HCT116 (cell line): ENCODE data around the gene DERA. TPM values are rescaled to one million over a fixed set of nuclear protein-coding genes. Genes with fewer than 3 reads are reported as not detected.

Experiments used
- ATAC-seq: fragments of 200-7000 bp; cut with Tn5 transposase; 2 replicates; pipeline ENCODE4 v1.9.1; 2020; ENCODE audit warnings: mild to moderate bottlenecking, moderate library complexity
- BruUV-seq: library from RNA; stranded (reverse); fragments of 400-500 nt; replicated peaks from 2 replicates; lab custom pipeline; 2021; lab: Mats Ljungman, UMichigan
- CTCF ChIA-PET: fragments of 300-600 bp; sonication (Branson Sonifier 250); formaldehyde crosslinking; loops from one replicate; lab custom pipeline; 2021; ENCODE audit warnings: antibody characterized with exemption; lab: Charles Lee
- POLR2A ChIA-PET: fragments of 300-600, 350-600 bp; sonication (Branson Sonifier 250); formaldehyde crosslinking; loops from one replicate; lab custom pipeline; 2021; ENCODE audit warnings: antibody characterized with exemption; lab: Charles Lee
- RAD21 ChIA-PET, 2 experiments: fragments of 300-600 bp; sonication (Branson Sonifier 250); formaldehyde crosslinking; loops; one replicate each; lab custom pipeline; 2023; ENCODE audit warnings: low total read pairs in 2 of 2; ENCODE audit not compliant: uncharacterized antibody in 2 of 2, unreplicated experiment in 2 of 2, low non-redundant PET in 1 of 2; lab: Charles Lee
- DNase-seq: peaks from one replicate; pipeline ENCODE4 v3.0.0-alpha.2; 2010; ENCODE audit warnings: low read depth, low spot score
- H2AFZ ChIP-seq: fragments of 200-600 bp; shearing (Covaris generic), sonication (generic); 2 replicates; pipeline ENCODE4 v1.6.1; 2017; ENCODE audit warnings: low read depth, mixed run types, mixed read lengths, antibody characterized with exemption, low read length; ENCODE audit not compliant: poor library complexity, severe bottlenecking
- H3K27ac ChIP-seq: 2 replicates; pipeline ENCODE4 v1.5.1; 2012; ENCODE audit warnings: low read depth, low read length
- H3K27me3 ChIP-seq: fragments of 200-600 bp; sonication (generic); 2 replicates; pipeline ENCODE4 v1.6.1; 2016; ENCODE audit warnings: mixed run types, low read length, mixed read lengths; ENCODE audit not compliant: insufficient read depth
- H3K36me3 ChIP-seq, 2 experiments: fragments of 200-500 bp in 1 of 2; fragments of 200-600 bp in 1 of 2; sonication (Bioruptor generic) in 1 of 2; sonication (generic) in 1 of 2; 2 replicates each; pipeline versions ENCODE4 v1.5.1 to v1.6.1; 2014 to 2016; ENCODE audit warnings: low read length in 2 of 2, inconsistent platforms in 1 of 2, mixed read lengths in 1 of 2, mixed run types in 1 of 2; ENCODE audit not compliant: insufficient read depth in 2 of 2, control insufficient read depth in 1 of 2
- H3K4me1 ChIP-seq, 2 experiments: fragments of 200-600 bp in 1 of 2; sonication (generic) in 1 of 2; 2 replicates each; pipeline versions ENCODE4 v1.5.1 to v1.6.1; 2012 to 2017; ENCODE audit warnings: low read length in 2 of 2, inconsistent platforms in 1 of 2, mild to moderate bottlenecking in 1 of 2, mixed read lengths in 1 of 2, mixed run types in 1 of 2, moderate library complexity in 1 of 2; ENCODE audit not compliant: insufficient read depth in 2 of 2, control insufficient read depth in 1 of 2
- H3K4me2 ChIP-seq: fragments of 200-600 bp; sonication (generic); 2 replicates; pipeline ENCODE4 v1.6.1; 2017; ENCODE audit warnings: mixed run types, low read length, mixed read lengths
- H3K4me3 ChIP-seq, 2 experiments: fragments of 200-600 bp in 1 of 2; sonication (generic) in 1 of 2; replicated peaks in 1 of 2; 2 replicates each; pipeline ENCODE4 v1.5.1; 2011 to 2016; ENCODE audit warnings: low read length in 2 of 2, control low read depth in 1 of 2, low read depth in 1 of 2, mild to moderate bottlenecking in 1 of 2, mixed read lengths in 1 of 2, mixed run types in 1 of 2
- H3K79me2 ChIP-seq: fragments of 200-600 bp; sonication (generic); 2 replicates; pipeline ENCODE4 v1.6.1; 2017; ENCODE audit warnings: mild to moderate bottlenecking, mixed run types, low read length, moderate library complexity, mixed read lengths; ENCODE audit not compliant: insufficient read depth
- H3K9ac ChIP-seq: fragments of 200-600 bp; sonication (generic); 2 replicates; pipeline ENCODE4 v1.6.1; 2016; ENCODE audit warnings: low read length, mixed read lengths
- H3K9me2 ChIP-seq: fragments of 200-600 bp; sonication (generic), shearing (Covaris generic); 2 replicates; pipeline ENCODE4 v1.6.1; 2017; ENCODE audit warnings: mixed run types, mild to moderate bottlenecking, moderate library complexity; ENCODE audit not compliant: insufficient read depth
- H3K9me3 ChIP-seq, 2 experiments: fragments of 200-500 bp in 1 of 2; fragments of 200-600 bp in 1 of 2; sonication (Bioruptor generic) in 1 of 2; sonication (generic) in 1 of 2; 2 replicates each; pipeline ENCODE4 v1.6.1; 2014 to 2017; ENCODE audit warnings: low read length in 2 of 2, mixed read lengths in 2 of 2, inconsistent platforms in 1 of 2, low read depth in 1 of 2, mild to moderate bottlenecking in 1 of 2, mixed run types in 1 of 2, moderate library complexity in 1 of 2; ENCODE audit not compliant: control insufficient read depth in 1 of 2, insufficient read depth in 1 of 2
- H4K20me1 ChIP-seq: fragments of 200-600 bp; sonication (generic), shearing (Covaris generic); 2 replicates; pipeline ENCODE4 v1.6.1; 2017; ENCODE audit warnings: mixed run types, mild to moderate bottlenecking, moderate library complexity; ENCODE audit not compliant: insufficient read depth
- EGR1 ChIP-seq: IDR thresholded peaks from 2 replicates; pipeline ENCODE4 v1.6.1; 2012; ENCODE audit warnings: low read depth
- ELF1 ChIP-seq: IDR thresholded peaks from 2 replicates; pipeline ENCODE4 v1.6.1; 2012; ENCODE audit warnings: low read depth, borderline replicate concordance
- EZH2 ChIP-seq: fragments of 200-600 bp; sonication (generic); IDR thresholded peaks from 2 replicates; pipeline ENCODE4 v1.6.1; 2017; ENCODE audit warnings: antibody characterized with exemption, mixed run types
- JUND ChIP-seq: IDR thresholded peaks from 2 replicates; pipeline ENCODE4 v1.6.1; 2012
- POLR2AphosphoS5 ChIP-seq: IDR thresholded peaks from 2 replicates; pipeline ENCODE4 v1.6.1; 2011; ENCODE audit warnings: mild to moderate bottlenecking, low read depth, low read length, moderate library complexity
- RAD21 ChIP-seq: IDR thresholded peaks from 2 replicates; pipeline ENCODE4 v1.6.1; 2012; ENCODE audit warnings: low read depth, mild to moderate bottlenecking
- SIN3A ChIP-seq: IDR thresholded peaks from 2 replicates; pipeline ENCODE4 v1.6.1; 2012; ENCODE audit warnings: low read depth
- SP1 ChIP-seq: IDR thresholded peaks from 2 replicates; pipeline ENCODE4 v1.6.1; 2012; ENCODE audit warnings: low read depth
- SRF ChIP-seq: IDR thresholded peaks from 2 replicates; pipeline ENCODE4 v1.6.1; 2012; ENCODE audit warnings: low read depth
- TCF7L2 ChIP-seq: IDR thresholded peaks from 2 replicates; pipeline ENCODE4 v1.7.0; 2011; ENCODE audit warnings: borderline replicate concordance, inconsistent platforms; ENCODE audit not compliant: insufficient read depth, insufficient read length; ENCODE audit errors: extremely low read depth
- YY1 ChIP-seq: IDR thresholded peaks from 2 replicates; pipeline ENCODE4 v1.6.1; 2011; ENCODE audit warnings: low read length, low read depth, moderate library complexity, mild to moderate bottlenecking; ENCODE audit not compliant: insufficient replicate concordance; ENCODE audit errors: extremely low read depth
- ZFX ChIP-seq: fragments of 450-650 bp; IDR thresholded peaks from 2 replicates; pipeline ENCODE4 v1.6.1; 2017
- ZNF274 ChIP-seq: fragments of 200-500 bp; sonication (Bioruptor generic); IDR thresholded peaks from 2 replicates; pipeline ENCODE4 v1.6.1; 2014; ENCODE audit warnings: mild to moderate bottlenecking, low read depth, low read length, inconsistent platforms
- intact Hi-C: fragments of 100-400 bp; cut with micrococcal nuclease; formaldehyde crosslinking; loops from 2 replicates; pipeline ENCODE4 v1.10.0; 2022
- total RNA-seq: library from RNA; stranded (reverse); gene quantifications from one replicate; pipeline ENCODE4 v1.2.1, GENCODE V29; 2021; ENCODE audit not compliant: unreplicated experiment
- TF ChIP-seq, protein P1 (sequence below): IDR thresholded peaks from 2 replicates; pipeline ENCODE4 v1.6.1; 2012; ENCODE audit warnings: low read depth
- TF ChIP-seq, protein P2 (sequence below): IDR thresholded peaks from 2 replicates; pipeline ENCODE4 v1.6.1; 2012
- TF ChIP-seq, protein P3 (sequence below): IDR thresholded peaks from 2 replicates; pipeline ENCODE4 v1.6.1; 2012

DERA gene
- total RNA-seq, 1 experiment from 2014 or later, result 32.6 TPM

DNA sequence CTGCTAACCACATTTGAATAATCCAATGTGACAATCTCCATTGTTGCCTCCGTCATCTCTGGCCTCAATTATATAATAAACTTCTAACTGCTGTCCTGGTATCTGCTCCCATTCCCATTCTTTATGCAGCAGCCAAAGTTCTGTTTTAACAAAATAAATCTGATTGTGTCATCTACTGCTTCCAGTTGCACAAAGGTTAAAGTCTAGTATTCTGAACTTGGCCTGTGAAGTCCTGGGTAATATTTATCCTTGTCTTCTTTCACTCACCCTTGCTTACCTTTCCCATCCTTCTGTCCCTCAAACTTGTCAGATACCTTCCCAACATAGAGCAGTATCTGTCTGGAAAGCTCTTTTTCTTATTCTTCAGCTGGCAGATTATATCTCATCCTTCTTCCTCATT is 48.3 kb upstream of the DERA start:
- TF ChIP-seq RAD21, result no peak
- no peak for ATAC-seq
- POLR2A ChIA-PET, result no interaction called here

DNA sequence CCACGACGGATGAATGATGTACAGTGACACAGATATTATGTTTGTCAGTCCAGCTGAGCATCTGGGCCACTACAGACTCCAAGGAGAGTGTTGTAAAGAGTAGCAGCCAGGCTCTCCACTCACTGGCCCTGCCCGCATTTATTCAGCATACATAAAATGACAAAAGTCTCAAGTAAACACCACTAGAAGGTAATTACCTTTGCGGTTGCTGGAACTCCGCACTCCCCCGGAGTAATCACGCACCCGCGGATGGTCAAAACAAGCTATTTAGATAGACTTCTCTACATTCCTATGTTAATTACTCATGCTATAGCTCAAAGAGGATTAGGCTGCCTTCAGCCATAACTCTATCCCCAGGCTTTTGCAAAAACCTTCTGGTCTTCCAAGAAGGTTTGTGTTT is 47.8 kb upstream of the DERA start:
- Histone ChIP-seq H4K20me1 (no peaks in the 10 kb centered on the region), H3K27ac (no peak overlapping the region), H3K79me2 (no peaks in the 10 kb centered on the region), H3K9me3 (no peaks in the 10 kb centered on the region), H3K9ac (no peak overlapping the region), H3K4me2 (no peak overlapping the region), H3K36me3 (no peaks in the 10 kb centered on the region), H3K4me1 (no peaks in the 10 kb centered on the region), H3K27me3 (no peaks in the 10 kb centered on the region), H2AFZ (no peak overlapping the region), H3K9me2 (no peaks in the 10 kb centered on the region), H3K4me3 (no peak overlapping the region)
- RAD21 ChIA-PET, result no interaction called here
- POLR2A ChIA-PET, result no interaction called here
- TF ChIP-seq ZNF274 (no peak), TCF7L2 (no peak), JUND (no peak), SP1 (no peak), EGR1 (no peak), EZH2 (no peak), SRF (no peak), YY1 (no peak), ELF1 (no peak), POLR2AphosphoS5 (no peak), RAD21 (no peak), SIN3A (no peak), ZFX (no peak)
- TF ChIP-seq, protein P1, sequence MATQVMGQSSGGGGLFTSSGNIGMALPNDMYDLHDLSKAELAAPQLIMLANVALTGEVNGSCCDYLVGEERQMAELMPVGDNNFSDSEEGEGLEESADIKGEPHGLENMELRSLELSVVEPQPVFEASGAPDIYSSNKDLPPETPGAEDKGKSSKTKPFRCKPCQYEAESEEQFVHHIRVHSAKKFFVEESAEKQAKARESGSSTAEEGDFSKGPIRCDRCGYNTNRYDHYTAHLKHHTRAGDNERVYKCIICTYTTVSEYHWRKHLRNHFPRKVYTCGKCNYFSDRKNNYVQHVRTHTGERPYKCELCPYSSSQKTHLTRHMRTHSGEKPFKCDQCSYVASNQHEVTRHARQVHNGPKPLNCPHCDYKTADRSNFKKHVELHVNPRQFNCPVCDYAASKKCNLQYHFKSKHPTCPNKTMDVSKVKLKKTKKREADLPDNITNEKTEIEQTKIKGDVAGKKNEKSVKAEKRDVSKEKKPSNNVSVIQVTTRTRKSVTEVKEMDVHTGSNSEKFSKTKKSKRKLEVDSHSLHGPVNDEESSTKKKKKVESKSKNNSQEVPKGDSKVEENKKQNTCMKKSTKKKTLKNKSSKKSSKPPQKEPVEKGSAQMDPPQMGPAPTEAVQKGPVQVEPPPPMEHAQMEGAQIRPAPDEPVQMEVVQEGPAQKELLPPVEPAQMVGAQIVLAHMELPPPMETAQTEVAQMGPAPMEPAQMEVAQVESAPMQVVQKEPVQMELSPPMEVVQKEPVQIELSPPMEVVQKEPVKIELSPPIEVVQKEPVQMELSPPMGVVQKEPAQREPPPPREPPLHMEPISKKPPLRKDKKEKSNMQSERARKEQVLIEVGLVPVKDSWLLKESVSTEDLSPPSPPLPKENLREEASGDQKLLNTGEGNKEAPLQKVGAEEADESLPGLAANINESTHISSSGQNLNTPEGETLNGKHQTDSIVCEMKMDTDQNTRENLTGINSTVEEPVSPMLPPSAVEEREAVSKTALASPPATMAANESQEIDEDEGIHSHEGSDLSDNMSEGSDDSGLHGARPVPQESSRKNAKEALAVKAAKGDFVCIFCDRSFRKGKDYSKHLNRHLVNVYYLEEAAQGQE, result no peak
- TF ChIP-seq, protein P2, sequence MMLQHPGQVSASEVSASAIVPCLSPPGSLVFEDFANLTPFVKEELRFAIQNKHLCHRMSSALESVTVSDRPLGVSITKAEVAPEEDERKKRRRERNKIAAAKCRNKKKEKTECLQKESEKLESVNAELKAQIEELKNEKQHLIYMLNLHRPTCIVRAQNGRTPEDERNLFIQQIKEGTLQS, result no peak
- TF ChIP-seq, protein P3, sequence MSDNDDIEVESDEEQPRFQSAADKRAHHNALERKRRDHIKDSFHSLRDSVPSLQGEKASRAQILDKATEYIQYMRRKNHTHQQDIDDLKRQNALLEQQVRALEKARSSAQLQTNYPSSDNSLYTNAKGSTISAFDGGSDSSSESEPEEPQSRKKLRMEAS, result no peak
- intact Hi-C loops, result no loop called here
- CTCF ChIA-PET, result interaction anchor here (1.4 to 2.1 kb wide), 2 partner anchors 13 to 331 kb away, joined by 4 to 6 read pairs; no protein-coding TSS in a partner anchor
- ATAC-seq, result no peak
- no TSS peak for BruUV-seq
- DNase-seq, result no peak

More for the DNA sequence above, 48.3 kb upstream of the DERA start:
- H2AFZ ChIP-seq, result no peak overlapping the region
- RAD21 ChIA-PET, result no interaction called here
- H3K9me3 ChIP-seq, result no peaks in the 10 kb centered on the region
- no peak overlapping the region for H3K9ac ChIP-seq
- H3K27me3 ChIP-seq, result no peaks in the 10 kb centered on the region
- H3K36me3 ChIP-seq, result no peaks in the 10 kb centered on the region
- CTCF ChIA-PET, result interaction anchor here (1.4 to 2.1 kb wide), 2 partner anchors 14 to 330 kb away, joined by 4 to 6 read pairs; no protein-coding TSS in a partner anchor
- H3K4me3 ChIP-seq, result no peak overlapping the region
- no peak overlapping the region for H3K4me2 ChIP-seq
- no peak for DNase-seq
- intact Hi-C loops, result no loop called here
- H3K79me2 ChIP-seq, result no peaks in the 10 kb centered on the region
- H4K20me1 ChIP-seq, result no peaks in the 10 kb centered on the region
- no peaks in the 10 kb centered on the region for H3K4me1 ChIP-seq
- H3K27ac ChIP-seq, result no peak overlapping the region
- BruUV-seq, result no TSS peak
- H3K9me2 ChIP-seq, result no peaks in the 10 kb centered on the region
